HG02623 (cell line): ENCODE data around the gene ZNF236.
A peak's percentile ranks its signal among the peaks of the same experiment; 100 is the strongest.

Experiments used
- ATAC-seq: cut with Tn5 transposase; IDR thresholded peaks from one replicate; pipeline ENCODE4 v1.9.1; 2021; ENCODE audit warnings: moderate library complexity; ENCODE audit not compliant: unreplicated experiment

The ZNF236 gene

DNA sequence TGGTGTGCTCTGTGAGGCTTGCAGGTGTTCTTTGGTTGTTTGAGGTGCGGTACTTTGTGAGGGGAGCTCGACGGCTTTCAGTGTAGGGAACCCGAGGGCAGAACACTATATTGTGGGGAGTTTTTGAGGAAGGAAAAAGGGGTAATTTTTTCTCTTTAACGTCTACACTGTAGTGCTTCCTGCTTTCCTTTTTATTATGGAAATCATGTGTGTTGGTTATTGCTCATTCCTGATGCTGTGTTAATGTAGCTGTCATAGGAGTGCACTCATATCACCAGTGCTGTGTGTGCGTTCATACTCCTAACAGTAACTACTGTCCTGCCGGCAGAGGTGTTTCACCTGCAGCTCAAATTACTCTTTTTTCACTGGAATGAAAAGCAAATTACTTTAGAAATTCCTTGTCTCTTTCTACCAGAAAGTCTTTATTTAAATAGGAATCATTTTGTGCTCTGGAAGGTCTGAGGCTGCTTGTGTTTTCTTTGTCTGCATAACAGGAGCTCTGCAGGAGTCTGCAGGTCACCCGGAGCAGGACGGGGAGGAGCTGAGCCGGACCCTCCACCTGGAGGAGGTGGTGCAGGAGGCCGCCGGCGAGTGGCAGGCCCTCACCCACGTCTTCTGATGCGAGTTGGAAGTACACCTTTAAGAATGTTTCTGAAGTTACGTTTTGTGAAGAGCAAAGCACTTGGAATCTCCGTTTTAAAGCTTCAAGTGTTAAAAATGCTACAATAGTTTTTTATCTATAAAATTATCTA is 145.5 kb downstream of the ZNF236 start:
- no peak for ATAC-seq

DNA sequence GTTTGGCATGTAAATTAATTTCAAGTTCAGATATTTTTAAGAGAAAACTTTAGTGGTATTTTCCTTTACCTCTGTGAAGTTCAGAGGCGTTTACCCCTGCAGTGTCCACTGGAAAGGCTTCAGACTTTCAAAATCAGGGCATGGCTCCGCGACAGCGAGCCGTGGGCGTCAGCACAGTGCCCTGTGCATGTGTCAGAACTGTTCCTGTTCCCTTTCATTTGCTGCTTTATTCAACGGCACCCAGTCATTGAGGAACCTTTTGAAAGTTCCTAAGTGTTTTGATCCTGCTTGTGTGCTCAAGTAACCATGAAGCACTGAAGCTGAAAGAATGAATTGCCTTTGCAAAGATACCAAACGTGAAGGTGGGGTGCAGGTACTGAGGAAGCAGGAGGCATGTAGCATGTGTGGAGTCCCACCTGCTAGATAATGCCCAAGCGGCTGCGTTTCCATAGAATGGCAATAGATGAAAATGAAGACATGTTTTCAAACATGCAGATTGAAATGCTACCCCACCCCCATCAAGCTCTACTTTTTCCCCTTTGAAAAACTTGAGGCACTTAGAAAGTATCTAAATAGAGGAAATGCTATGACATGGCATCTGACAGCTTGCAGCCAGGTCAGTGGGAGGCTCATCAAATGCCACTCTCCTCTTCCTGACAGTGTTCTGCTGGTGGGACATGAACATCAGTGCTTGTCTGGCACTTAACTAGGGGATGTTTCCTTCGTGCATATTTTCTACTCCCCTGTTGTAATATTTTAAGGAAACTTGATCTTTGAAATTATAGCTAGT is 148.6 kb downstream of the ZNF236 start:
- no peak for ATAC-seq

GRCh38 chr18:76972241-76972640 is 149.9 kb downstream of the ZNF236 start:
- ATAC-seq, result no peak

DNA sequence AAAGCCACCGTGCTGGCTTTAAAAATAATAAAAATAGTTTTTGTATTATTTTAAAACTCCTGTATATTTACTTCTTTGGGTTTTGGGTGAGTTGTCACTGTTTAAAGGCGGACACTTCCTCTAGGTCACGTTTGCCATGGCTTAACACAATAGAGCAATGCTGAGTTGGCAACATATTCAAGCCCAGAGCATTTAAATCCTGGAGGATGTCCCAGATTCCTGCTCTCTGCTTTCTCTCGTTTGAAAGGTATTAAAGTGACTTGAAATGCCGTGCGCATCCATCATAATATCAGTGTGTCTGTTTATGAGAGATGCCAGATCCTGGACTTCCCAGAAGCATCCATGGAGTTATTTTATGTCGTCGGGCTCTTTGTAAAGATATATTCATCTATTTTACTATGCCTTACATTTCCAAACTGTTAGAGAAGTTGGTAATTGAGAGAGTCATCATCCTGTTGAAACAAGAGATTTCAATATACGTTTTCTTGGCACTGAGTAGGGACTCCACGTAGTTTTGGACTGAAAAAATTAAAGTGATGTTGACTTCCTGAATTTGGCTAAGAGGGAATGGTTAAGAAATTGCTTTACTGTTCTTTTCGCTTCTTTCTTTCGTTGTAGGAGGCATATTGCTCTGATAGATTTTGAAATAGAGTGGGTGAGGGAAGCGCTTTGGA is 150.6 kb downstream of the ZNF236 start:
- no peak for ATAC-seq

GRCh38 chr18:76973520-76974266 is 151.3 kb downstream of the ZNF236 start:
- ATAC-seq, result no peak

- ATAC-seq, result no peak
Observed at GRCh38 chr18:76974386-76974785, 152.0 kb downstream of the ZNF236 start.

DNA sequence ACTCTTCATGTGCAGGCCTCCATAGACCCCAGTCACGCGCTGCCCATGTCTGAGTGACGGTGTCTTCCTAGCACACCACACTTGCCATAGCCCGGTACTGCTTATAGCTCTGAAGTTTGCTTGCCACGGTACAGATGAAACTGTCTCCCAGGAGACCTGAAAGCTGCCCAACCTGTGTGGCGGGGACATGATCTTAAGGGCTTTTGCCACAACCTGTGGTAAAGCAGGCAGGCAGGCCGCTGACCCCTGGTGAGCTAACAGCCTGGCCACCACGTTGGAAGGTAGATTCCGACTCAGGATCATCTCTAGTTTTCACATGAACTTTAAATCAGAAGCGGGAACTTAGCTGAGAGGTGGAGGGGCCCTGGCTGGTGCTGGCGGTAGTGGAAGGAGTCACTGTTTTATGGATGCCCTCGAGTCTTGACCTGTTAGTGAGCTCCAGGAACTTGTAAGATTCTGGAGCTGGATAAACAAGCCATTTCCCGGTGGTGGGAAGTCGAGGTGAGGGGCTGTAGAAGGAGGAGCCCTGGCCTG is 153.3 kb downstream of the ZNF236 start:
- no peak for ATAC-seq

- no peak for ATAC-seq
Observed at GRCh38 chr18:76977108-76977621, 154.8 kb downstream of the ZNF236 start.

DNA sequence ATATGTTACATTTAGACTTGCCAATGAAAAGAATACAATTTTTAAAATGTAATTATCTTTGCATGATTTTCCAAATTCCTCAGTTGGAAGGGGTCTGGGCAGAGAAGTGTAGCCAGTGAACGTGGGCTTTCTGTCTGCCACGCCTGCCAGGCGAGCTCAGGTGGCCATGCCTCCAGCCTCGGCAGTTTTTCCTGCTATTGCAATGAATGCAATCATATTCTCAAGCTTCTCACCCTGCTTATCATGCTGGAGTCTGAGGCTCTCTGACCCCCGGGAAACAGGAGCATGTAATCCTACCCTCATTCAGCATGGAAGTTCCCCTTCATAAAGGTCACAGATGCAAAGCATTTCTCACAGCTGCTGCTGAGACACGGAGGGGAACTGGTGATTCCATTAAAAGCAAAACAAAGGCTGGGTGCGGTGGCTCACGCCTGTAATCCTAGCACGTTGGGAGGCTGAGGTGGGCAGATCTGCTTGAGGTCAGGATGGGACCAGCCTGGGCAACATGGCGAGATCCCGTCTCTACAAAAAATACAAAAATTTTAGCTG is 155.4 kb downstream of the ZNF236 start:
- ATAC-seq, result no peak

GRCh38 chr18:76978616-76979015 is 156.3 kb downstream of the ZNF236 start:
- no peak for ATAC-seq

DNA sequence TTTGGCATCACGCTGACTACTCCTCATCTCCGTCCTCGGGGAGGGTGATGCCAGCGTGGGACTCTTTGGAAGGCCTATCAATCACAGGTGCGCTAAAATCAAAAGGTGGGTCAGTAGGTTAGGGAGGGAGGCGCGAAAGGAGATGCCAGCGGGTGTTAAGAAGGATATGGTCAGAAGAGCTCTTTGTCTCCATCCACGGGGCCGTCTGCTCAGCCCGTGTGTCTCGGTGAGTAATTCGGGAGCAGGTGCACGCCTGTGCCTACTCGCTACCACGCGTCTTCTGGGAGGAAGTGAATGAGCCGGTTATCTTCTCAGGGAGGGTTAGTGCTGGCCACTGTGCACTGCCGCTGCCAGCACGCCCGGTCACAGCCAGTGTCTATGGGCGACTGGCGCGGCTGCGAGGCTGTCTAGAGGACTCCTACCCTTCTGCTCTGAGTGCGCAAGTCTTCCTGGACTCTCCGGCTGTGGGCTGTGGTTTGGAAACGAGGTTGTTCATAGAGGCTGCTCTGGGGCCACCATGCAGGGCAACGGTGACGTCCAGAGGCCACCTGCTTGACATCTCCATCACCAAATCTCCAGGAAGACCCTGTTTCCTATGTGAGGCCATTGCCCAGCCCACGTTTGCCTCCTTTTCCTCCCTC is 156.9 kb downstream of the ZNF236 start:
- no peak for ATAC-seq

DNA sequence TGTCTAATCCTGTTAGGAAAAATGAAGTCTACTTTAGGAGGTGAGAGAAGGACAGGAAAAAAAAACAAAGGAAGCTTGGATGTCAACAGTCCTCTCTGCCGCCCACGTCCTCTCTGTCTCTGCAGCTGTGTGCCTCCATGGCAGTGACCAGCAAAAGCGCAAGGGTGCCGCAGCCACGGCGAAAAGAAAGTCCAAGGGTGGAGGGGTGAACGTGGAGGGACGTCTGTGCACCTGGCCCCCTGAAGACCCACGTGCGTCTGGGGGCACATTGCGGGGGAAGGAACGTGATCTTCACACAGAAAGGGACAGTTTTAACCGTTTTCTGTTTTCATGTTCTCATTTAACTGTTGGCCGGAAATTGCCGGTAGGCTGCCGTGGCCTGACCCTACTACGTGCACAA is 157.5 kb downstream of the ZNF236 start:
- ATAC-seq, result no peak

DNA sequence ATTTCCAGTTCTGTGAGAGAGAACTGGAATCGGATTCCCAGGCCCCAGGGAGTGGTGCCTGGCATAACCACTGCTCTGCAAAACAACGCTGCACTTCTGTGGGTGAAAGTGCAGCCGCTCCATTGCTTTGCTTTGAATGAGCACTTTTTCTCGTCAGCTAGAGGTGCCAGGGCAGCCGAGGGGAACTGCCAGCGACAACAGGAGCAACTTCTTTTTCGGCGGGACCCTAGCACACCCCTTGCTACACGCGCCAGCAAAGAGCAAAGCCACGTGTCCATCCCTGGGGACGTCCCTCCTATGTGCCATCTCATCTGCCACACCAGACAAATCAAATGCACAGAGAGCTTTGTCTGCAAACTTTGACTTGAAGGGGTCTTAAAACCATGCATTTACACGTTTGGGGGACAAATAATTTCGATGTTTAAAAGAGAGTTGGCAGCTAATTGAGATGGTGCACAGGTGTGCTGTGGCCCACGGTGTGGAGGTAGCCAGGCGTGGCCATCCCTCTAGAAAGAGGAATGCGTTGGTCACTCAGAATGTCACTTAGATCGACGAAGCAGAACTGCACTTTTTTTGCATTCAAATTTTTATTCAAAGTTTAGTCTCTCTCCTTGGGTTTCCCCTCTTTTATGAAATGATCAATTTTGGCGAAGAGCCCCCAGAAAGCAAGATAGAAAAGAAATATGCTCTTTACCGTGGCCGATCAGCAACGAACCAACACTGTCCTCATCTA is 158.5 kb downstream of the ZNF236 start:
- ATAC-seq, result peak; percentile 21

- ATAC-seq, result peak; percentile 51
Observed at GRCh38 chr18:76981396-76981968, 159.1 kb downstream of the ZNF236 start.

- ATAC-seq, result no peak
Observed at GRCh38 chr18:76982038-76982437, 159.7 kb downstream of the ZNF236 start.

DNA sequence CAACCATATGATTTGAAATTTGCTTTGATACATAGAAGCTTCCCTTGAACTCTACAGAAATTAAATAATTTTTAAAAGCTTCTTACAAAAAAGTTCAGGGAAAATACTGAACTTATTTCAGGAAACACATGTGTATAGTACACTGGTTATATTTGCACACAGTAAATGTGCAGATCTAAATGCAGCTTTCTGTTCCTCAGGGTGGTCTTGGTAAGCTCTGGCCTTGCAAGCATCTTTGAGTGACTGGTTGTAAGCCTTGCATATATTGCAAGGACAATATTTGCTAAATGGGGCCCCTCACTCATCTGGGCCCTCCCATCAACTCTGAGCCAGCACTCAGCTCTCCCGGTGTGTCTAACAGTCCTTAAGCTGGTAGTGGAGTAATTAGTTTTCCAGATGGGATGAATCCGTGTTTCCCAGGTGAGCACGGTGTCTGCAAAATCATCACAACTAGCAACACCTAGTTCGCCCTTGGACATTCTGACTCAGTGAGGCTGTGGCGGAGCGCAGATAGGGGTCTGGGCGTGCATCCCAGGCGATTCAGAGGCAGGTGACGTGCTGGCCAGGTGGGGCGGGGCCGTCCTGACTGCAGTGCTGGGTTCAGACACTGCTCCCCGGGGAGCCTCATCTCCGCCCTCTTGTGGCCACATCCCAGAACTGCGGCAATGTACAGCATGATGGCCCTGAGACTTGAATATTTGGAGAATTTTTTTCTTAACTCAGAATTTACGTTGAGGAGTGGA is 160.7 kb downstream of the ZNF236 start:
- peak; percentile 80 for ATAC-seq

DNA sequence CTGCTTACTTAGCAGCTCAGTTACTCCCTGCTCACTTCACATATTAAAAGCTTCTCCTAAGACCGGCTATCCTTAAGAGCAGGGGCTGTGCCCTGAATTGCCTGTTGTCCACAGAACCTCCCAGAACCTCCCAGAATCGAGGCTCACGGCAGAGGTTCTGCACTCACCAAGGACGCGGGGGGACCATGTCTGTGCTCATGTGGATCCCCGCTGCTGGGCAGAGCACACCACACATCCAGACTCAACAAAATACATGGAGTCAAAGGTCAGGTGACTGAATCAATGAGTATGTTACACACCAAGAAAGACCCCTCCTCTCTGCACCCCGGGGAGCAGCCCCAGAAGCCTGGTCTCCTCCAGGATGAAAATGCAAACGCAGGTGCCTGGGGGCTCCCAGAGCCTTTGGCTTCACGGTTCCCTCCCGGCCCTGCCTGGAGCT is 161.3 kb downstream of the ZNF236 start:
- ATAC-seq, result no peak
